Esophagus muscularis mucosa (tissue), 3 donors: Measurements from ENCODE around the gene PRSS56.

ENCODE experiments used
- CTCF ChIP-seq, 3 experiments: fragments of 200-600 bp in 2 of 3; fragments of 450-650 bp in 1 of 3; sonication (generic) in 2 of 3; IDR thresholded peaks; one replicate each; pipeline ENCODE4 v1.5.1; 2017 to 2019; ENCODE audit warnings: antibody characterized with exemption in 3 of 3, mild to moderate bottlenecking in 2 of 3, moderate library complexity in 1 of 3
- EP300 ChIP-seq: sonication (generic); formaldehyde crosslinking; IDR thresholded peaks from one replicate; pipeline ENCODE4 v1.6.1; 2017; ENCODE audit warnings: antibody characterized with exemption

- TF ChIP-seq EP300 (no peak), CTCF (IDR thresholded peaks at IDR 0.05) (no peak)
These were observed 17.3 kb downstream of the PRSS56 start for GRCh38 chr2:232537499-232537898.
